Mesenteric fat pad (tissue), 1 donor: ENCODE data around the gene SERPINA12. TPM values are rescaled to one million over a fixed set of nuclear protein-coding genes. Genes with fewer than 3 reads are reported as not detected.
A peak's percentile ranks its signal among the peaks of the same experiment; 100 is the strongest.
"Not testable (repeated sequence)": the region's sequence is repeated elsewhere in the genome, so short reads cannot be mapped to it uniquely, and the experiment has no call there.

Experiments
- DNase-seq: peaks from one replicate; pipeline ENCODE4 v3.0.0-alpha.2; 2020; ENCODE audit warnings: low spot score
- total RNA-seq: library from RNA; stranded (reverse); fragmentation: NEBNext Ultra II Directional; extraction: Animal tissue kit (Norgen Biotek cat#: 25700); gene quantifications from one replicate; pipeline ENCODE4 v1.2.1, GENCODE V29; 2021
- donor health status: DM: yes; HTN: yes; CAD: no.

The SERPINA12 gene
- total RNA-seq, 1 donor from 2014 or later = not detected

DNA sequence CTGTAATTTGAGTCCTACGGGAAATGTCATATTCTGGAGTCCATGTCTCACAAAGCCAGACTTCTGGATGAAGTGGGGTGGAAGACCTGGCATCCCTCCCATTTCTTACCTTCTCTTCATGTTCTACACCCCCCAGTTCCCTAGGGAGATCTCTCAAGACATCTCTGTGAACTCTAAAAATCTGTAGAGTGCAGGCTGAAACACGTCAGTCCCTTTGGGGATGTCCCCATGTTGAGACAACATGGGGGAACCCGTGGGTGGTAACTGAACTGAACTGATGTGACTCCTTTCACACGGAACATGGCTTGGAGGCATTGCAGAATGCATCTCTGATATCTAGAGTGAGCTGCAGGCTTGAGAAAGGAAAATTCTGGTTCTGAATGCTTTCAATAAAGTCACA lies 15.2 kb downstream of the SERPINA12 start:
- DNase-seq = no peak

DNA sequence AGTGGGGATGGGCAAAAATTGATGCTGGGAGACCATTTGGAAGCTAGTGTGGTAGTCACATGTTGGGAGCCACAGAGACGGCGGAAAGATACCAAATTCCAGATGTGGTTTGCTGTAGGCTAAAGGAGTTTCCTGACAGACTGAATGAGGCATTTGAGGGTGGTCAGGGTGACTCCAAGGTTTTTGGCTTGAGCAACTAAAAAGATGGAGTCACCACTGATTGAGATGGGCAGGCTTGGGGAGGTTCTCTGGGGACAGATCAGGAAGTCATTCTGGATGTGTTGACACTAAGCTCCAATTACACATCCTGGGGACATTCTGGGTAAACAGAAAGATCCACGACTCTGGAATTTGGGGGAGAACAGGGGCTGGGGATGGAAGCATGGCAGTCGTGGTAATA lies 17.8 kb downstream of the SERPINA12 start:
- no peak for DNase-seq

DNA sequence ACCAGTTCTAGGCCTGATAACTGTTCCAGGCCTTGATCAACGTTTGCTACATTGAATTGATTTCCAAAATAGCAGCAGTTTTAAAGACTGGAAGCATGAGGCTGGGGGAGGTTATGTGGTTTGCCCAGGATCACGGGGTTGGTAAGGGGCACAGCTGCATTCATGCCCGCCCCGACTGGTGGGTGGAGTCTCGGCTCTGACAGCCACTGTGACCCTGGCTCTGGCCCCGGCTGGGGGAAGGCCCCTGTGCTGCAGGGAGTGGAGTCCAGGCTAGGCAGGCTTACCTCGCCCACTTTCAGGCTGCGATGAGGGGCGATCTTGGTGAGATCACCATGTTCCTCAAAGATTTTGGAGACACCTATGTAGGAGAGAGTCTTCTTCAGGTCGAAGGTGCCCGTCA lies 19.9 kb downstream of the SERPINA12 start:
- DNase-seq = no peak

DNA sequence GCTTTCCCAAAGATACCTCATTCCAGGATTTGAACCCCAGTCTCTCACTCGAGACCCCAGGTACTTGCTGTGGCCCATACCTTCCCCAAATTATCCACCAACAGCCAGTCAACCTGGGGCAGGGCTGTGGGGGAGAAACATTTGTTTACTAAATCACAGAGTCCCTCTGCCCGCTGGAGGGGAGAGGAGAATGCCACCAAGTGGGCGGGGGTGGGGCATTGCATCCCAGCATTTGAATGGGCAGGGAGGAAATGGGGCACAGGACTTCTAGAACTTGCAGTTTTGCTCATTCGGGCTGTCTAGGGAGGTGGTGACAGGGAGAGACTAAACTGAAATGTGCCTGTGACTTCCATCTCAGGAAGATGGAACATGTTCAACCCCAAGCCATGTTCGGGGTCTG lies 22.4 kb downstream of the SERPINA12 start:
- no peak for DNase-seq

DNA sequence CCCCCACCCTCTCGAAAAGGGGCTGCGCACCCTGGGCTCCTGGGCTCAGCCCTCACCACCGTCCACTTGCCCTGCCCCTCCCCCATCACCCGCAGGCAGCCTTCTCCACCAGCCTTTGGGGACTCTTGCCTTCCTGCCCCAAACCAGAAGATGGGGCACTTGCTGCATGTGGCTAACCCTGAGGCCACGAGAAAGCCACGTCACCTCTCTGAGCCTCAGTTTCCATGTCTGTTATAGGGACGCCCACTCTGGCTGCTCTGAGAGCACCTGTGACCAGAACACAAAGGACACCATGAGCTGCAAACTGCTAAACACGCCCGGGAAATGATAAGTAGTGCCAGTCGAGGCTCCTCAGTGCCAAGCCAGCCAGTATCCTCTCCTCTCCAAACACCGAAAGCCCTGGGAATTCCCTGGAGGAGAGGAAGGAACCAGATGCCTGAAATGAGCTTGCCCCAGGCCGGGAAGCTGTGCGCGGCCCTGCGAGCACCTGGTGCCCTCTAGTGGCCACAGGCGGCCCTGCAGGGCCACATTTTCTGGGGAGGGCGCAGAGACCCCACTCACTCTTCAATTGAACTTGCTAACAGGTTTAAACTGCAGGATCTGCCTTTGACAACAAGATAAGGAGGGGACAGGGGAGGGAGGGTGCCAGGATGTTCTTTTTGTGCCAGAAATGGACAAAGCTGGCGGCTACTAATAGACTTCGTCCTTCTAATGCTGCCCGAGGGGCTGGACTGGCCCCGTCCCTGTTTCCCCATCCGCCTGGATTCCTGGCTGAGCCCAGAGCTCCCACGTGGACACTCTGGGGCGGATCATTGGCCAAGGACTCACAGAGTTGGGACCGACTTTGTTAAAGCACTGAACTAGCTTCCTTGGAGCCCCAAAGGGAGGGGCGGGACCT lies 23.1 kb downstream of the SERPINA12 start:
- DNase-seq = no peak

DNA sequence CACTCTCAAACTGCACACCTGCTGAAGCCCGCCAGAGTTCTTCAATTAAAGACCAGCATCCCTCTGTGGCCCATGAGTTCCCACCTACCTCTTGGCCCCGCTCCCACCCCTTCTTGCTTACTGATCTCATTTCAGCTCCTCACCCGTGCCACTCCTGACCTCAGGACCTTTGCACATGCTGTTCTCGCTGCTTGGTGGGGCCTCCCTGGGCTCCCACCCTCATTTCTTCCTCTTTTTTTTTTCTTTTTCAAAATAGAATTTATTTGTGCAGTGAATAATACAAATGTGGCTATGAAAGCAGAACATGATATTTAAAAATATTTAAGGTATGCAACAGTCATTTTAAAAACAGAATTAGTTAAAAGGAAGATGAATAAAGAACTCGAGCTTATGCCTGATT lies 24.8 kb downstream of the SERPINA12 start:
- no peak for DNase-seq

DNA sequence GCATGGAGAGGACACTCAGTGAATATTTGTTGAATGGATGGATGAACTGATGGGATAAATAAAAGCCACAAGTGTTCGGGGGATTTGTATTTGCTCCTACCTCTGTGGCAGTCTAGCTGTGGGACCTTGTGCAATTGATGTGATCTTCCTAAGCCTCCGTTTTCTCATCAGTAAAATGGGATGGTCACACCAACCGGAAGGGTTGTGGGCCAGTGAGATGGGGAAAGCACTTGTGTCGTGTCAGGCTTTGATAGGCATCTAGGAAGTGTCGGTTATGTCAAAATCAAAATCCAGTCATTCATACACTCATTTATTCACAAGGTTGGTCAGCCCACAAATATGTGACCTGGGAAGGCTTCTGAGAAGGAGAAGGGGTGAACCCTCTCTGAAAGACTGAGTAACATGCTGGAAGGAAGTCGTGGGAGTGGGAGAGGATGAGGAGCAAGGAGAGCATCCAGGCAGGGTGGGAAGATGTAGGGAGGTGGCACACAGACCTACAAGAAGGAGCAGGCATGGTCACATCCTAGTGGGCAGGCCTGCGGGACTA lies 25.5 kb downstream of the SERPINA12 start:
- no peak for DNase-seq

DNA sequence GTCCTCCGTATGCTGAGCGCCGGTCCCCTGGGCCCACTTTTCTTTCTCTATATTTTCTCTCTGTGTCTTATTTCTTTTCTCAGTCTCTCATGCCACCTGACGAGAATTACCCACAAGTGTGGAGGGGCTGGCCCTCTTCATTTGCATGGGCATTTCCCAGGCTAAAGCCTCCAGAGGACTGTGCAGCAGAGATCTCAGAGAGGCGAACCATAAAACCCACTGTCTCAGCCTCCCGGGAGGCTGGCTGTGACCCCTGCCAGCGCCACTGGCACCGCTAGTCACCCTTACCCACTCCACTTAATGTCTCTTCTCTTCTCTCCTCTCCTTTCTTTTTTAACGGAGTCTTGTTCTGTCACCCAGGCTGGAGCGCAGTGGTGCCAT lies 26.2 kb downstream of the SERPINA12 start:
- DNase-seq = no peak

DNA sequence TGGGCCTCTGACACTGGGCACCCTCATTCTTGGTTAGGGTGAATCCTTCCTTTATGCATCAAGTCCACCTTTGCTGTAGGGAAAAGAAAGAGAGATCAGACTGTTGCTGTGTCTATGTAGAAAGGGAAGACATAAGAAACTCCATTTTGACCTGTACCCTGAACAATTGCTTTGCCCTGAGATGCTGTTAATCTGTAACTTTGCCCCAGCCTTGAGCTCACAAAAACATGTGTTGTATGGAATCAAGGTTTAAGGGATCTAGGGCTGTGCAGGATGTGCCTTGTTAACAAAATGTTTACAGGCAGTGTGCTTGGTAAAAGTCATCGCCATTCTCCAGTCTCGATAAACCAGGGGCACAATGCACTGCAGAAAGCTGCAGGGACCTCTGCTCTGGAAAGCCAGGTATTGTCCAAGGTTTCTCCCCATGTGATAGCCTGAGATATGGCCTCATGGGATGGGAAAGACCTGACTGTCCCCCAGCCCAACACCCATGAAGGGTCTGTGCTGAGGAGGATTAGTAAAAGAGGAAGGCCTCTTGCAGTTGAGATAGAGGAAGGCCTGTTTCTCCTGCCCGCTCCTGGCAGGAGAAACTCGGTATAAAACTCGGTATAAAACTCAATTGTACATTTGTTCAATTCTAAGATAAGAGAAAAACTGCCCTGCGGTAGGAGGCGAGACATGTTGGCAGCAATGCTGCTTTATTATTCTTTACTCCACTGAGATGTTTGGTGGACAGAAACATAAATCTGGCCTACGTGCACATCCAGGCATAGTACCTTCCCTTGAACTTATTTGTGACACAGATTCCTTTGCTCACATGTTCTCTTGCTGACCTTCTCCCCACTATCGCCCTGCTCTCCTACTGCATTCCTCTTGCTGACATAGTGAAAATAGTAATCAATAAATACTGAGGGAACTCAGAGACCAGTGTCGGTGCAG lies 26.9 kb downstream of the SERPINA12 start:
- not testable (repeated sequence) for DNase-seq

DNA sequence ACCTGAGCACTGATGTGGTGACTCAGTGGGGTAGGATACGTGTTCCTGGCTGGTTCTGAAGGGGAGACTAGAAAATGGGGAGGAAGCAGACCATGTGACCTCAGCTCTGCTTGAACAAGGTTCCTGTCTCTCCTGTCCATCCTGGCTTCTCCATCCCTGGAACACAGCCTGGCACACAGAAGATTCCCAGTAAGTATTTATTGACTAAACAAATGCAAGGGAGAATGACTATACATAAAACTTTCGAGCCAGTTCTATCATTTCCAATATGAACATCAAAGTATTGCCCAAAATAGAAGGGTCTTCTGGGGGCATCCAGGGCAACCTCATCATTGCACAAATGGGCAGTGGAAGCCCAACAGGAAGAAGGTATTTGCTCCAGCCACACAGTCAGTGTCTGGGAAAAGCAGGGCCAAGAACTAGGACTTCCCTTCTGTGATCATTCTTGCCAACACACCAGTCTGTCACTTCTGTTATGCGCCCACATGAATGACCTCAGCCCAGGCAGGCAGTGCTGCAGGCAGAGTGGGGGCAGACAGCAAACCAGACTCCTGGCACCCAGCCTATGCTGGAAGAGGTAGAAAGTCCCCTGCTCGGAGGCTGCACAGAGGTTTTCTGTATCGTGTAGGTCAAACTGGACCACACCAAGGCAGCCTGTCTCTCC lies 27.7 kb downstream of the SERPINA12 start:
- no peak for DNase-seq

DNA sequence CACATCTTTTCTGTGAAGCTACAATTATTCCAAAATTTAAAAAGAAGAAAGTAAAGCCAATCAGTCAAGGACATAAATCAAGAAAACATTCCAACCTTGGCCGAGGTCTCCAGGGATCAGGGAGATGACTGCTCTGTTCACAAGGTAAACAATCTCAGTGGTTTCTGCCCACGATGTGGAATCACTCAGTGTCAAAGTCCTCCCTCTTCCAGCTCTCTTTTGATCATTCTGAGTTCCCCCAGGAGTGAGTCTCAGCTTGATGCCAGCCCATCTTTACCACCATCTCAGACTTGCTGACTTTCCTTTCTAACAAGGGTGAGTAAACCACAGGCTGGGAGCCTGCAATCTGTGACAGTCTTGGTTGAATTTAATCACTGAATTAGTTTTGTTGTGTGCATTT lies 28.5 kb downstream of the SERPINA12 start:
- DNase-seq = no peak

DNA sequence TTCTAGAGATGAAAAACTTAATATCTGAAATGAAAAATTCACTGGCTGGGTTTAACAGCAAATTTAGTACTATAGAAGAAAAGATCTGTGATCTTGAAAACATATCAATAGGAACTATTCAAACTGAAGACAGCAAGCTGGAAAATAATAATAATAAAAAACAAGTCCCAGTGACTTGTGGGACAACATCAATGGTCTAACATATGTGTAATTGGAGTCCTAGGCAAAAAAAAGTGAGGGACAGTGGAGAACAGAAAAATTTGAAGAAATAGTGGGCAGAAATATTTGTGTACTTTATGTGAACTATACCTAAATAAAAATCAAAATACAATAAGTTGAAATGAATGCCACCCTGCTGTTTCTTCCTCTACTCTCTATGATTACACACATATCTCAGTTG lies 30.8 kb downstream of the SERPINA12 start:
- no peak for DNase-seq

DNA sequence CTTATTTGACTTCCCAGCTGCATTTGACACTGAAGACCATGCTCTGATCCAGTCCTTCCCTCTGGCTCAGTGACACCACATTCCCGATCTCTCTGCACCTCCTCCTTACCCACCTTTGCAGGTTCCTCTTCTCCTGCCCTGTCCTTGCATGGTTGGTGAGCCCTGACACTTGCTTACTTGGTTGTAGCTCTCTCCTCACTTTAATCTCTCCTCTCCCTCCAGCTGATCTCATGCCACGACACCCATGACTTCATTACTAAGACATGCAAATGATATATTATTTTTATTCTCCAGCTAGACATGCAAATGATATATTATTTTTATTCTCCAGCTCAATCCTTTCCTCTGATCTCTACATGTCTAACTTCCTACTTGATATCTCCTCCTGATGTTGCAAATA lies 33.2 kb downstream of the SERPINA12 start, which contains the start of gene SERPINA9:
SERPINA9 (minus strand) TSS at position 175 of the 400 bp plus-strand sequence. CDS start 6,357 bp downstream, outside the sequence.
- DNase-seq = no peak

DNA sequence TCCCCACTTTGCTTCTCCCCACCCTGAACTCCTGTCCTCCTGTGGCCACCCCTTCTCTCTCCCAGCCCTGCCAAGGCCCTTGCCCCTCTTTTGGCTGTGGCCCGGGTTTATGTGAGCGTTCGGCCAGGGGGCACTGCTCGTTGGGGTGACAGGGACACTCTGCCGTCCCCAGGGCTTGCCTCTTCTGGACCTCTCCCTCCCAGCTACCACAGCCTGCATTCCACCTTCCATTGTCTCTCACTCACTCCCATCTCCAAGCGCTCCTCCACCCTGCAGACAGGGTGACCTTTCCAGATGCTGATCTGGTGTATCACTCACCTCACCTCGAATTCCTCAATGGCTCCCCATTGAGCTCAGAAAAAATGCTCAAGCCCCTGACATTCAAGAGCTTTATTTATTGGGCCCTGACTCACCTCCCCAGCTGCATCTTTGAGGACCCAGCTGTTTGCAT lies 34.7 kb downstream of the SERPINA12 start:
- no peak for DNase-seq

DNA sequence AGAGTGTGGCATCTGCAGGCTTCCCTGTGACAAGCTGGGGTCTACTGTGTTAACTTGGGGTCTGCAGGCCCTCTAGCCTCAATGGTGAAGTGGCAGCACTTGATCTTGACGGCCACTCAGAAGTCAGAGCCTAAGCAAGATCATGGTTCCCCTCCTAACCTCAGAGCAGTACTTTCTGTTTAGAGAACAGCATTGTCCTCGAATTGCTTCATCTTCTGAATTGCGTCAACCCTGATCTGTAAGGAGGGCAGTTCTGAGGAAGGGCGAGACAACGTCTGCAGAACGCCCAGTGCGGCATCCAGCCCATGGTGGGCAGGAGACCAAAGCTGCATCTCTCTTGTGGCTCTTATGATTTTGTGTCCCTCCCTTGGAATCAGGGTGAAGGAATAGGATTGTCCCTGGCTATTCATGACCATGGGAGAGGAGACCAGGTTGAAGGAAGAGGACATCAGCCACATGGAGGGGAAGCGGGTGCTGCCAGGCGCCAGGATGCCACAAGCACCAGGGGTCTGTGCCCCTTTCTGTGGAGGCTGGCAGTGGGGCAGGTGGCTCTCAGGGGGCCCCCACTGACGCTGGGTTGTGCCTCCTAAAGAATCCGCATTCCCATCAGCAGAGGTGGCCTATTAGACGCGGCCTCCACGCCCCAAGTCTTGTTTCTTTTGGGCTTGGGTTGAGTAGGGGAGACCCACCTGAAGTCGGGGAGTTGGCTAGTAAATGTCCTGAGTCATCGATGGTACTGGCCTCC lies 35.4 kb downstream of the SERPINA12 start:
- no peak for DNase-seq

DNA sequence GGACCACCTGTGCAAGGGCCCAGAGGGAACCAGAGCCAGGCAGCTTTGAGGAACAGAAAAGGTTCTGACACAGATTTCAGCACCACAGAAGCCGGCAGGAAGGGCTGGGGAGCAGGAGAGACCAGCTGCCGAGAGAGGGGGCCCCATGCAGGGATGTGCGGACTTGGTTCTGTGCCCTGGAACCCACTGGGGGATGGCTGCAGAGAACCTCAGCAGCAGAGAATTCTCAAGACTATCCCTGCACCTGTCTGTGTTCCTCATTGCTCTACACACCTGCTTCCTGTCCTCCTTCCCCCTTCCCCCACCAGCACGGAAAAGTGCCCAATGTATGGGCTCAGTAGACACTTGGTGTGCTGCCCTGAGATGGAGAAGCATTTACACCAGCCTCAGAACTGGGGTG lies 36.4 kb downstream of the SERPINA12 start:
- DNase-seq = no peak

DNA sequence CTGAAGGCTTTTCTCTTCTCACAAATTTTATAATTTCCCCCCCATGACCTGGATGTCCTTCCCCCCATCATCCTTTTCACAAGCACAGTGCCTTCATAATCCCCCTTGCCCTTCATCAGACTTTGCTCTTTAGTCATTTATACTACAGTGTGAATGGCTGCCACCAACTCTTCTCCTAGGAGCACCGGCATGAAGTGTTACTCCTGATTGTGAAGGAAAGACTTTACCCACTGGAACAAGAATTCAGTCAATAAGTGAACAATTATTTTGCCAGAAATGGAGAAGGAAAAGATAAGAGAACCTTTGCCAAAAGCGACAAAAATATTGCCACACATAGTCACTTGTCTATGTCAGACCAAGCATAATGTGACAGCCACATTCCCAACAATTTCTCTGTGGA lies 38.2 kb downstream of the SERPINA12 start:
- no peak for DNase-seq

DNA sequence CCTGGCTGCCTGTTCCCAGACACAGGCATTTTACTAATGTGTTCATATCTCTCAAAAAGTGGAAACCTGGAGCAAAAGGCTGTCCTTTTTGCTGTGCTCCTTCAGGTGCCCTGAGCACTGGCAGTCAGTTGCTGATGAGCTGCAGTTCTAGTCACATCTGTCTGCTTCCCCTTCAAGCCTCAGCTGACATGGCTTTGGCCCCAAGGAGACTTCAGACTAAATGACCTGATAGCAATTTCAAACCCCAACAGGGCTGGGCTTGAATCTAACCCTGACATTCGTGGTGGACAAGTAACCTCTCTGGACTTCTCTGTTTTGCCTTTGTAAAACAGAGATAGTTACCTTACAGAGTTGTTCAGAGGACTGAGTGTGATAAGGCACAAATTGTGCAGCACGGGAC lies 39.0 kb downstream of the SERPINA12 start:
- peak; percentile 41 for DNase-seq

DNA sequence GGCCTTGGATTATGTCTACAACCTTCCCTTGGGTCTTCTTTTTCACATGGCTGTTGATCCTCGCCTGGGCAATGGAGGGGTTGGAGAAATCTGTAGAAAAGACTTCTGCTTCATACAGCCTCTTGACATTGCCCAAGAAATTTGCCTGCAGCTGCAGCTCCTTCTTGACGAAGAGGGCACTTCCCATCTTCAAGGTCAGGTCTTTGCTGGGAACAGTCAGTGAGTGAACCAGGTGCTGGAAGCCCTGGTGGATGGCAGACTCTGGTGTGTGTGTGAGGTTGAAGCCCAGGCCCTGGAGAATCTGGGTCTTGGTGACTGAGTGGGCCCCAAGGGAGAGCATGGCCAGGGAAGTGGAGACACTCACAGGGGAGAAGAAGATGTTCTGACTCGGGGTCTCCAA lies 40.0 kb downstream of the SERPINA12 start:
- no peak for DNase-seq
